GM18499 (cell line): ENCODE data around the gene GRIK2.

Experiments used
- ATAC-seq: cut with Tn5 transposase; IDR thresholded peaks from one replicate; pipeline ENCODE4 v1.9.1; 2021; ENCODE audit warnings: moderate number of reproducible peaks; ENCODE audit not compliant: insufficient read depth, unreplicated experiment

The GRIK2 gene

DNA sequence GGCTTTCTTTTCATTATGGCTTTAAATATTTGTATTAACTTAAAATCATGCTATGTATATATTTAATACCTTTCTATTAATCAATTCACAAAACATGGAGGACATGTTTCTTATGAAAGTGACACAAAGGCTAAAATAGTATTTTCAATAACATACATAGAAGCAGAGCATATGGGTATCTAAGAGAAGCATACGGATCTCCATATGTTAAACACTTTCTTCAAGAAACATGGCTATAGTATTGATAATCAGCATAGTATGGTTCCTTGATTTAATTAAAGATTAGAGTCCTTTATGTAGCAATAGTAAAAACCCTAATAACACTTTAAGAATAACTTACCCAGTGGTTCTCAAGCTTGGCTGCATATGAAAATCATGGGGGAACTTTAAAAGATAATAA, 58.5 kb downstream of the GRIK2 start:
- no peak for ATAC-seq

DNA sequence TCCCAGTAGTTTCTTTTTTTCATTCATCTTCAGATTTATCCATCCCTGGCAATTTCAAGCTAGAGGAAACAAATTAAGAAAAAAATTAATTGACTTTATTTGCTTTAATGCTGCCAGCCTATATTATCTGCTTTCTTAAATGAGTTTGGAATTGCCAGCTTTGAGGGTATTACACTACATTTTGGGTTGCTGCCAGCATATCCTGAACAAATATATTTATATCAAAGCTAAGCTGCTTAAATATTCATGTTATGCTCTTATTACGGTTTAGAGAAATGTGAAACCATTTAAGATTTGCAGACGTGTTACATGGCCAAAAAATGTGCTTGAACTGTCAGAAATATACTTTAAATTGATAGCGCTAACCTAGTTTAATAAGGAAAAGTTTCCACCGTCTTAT, 59.7 kb downstream of the GRIK2 start:
- no peak for ATAC-seq

DNA sequence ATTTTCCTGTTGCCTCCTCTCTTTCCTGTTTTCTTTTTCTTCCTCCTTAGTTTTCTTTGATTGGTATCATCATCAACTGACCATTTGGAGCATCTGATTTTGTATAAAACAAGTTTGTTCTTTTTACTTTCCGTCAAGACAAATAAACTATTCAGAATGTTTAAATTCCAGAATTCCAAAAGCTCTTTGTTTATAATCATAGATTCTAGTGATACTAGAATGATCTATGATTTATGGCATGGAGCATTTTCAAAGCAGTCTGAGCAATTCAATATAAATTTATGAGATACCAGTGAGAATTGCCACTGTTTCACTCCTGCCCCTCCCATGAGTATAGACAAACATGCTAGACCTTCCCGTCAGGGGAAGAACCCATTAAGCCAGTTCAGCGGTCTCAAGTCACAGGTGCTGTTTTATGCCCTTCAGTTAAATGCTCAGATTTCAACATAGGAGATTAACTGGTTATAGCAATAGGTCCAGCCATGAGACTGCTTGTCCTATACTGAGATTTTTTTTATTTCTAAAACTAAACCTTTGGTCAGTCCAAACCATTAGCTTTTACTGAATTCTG, 60.7 kb downstream of the GRIK2 start:
- ATAC-seq = no peak

DNA sequence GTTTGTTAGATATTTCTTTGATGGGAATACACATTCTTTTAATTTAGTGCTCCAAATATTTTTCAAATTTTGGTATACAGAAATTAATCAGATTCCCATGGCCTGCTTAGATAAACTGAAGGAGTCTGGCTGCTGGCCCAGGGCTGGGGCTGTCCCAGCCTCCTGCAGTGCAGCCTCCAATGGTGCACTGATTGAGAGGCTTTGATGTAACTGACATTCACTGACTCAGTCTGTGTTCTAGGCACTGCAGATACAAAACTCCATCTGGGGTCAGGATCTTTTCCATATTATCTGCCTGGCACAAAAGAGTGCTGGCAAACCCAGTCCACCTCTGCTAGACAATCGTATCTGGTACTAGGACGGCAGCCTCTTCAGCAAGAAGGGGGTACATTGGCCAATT, 64.8 kb downstream of the GRIK2 start:
- ATAC-seq = no peak

DNA sequence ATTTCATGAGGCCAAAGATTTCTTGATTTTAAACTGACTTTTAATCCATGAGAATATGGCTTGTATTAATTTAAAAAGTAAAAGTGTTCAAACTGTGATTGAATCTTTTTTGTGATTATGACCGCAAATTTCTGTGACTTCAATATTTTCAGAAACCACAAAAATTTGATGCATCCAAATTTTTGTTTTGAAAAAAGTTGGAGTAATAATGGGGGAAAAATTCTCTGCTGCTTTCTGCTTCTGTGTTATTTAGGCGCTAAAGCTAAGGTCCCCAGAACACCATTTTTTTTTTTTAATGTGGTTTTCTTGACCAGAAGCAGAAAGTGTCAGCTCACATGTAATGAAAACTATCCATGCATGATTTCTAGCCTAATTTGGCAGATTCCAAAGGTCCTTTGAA, 65.3 kb downstream of the GRIK2 start:
- no peak for ATAC-seq

DNA sequence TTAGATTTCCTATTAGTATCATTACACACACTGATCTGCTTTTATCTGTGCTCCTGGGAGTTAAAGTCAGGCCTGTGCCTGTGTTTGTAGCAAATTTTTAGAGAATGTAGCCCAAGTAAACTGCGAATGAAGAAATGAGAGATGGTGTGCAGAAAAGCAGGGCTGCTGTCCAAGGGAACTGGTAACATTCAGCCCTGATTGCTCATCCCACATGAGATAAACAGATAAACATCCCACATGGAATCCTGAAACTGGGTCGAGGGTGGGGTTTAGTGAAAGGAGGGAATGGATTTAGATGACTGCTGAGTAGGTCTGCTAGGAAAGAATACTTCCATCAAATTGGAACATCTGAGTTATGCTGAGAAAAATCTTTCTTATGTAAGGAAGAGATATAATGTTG, 69.1 kb downstream of the GRIK2 start:
- no peak for ATAC-seq

DNA sequence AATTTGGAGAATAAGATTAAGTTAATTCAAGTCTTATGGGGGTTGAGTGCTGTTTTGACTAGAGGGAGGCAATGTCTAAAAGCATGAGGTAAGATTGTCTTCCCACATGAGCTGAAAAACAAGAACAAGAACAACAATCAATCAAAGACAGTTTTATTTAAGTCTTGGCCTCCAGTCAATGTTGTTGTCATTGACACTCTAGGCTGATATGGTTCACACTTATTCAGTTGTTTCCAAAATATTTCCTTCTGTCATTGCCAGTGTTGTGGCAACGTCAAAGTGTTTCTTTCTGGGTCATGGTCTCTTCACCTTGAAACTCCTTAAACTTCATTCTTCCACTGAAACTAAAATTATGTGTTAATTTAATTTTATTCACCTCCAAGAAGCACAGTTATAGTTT, 72.4 kb downstream of the GRIK2 start:
- ATAC-seq = no peak

DNA sequence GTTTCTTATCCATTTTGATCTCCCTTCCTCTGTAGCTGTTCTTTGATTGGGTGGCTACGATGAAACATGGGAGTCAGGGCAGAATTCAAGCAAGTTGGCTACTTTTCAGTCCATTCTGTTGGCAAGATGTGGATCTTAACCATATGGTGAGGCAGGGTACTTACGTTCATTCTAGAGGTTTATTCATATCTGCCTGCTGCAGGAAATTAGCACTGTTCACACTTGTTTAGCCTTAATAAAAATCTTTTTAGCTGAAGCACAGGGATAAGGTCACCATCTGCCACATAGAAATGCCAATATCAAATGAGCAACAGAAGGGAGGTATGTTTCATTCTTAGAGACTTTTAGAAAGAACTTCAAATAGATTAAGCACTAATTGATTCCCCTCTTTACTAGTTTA, 83.9 kb downstream of the GRIK2 start:
- ATAC-seq = no peak

DNA sequence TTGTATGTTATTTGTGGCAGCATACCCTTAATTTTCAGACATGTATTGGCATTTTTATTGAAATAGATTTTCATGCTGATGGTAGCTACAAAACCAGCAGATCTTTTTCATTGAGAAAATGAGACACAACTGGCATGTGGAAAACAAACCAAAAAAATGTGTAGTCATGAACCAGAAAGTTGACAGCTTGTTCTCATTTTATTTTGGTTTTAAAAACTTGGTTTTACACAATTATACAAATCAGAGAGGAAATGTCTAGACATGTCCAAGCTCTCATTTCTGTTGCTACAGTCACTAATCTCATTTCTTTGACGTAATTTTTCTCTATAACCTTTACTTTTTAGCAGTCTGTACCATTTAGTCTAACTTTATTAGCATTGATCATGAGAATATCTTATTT, 85.4 kb downstream of the GRIK2 start:
- ATAC-seq = no peak

DNA sequence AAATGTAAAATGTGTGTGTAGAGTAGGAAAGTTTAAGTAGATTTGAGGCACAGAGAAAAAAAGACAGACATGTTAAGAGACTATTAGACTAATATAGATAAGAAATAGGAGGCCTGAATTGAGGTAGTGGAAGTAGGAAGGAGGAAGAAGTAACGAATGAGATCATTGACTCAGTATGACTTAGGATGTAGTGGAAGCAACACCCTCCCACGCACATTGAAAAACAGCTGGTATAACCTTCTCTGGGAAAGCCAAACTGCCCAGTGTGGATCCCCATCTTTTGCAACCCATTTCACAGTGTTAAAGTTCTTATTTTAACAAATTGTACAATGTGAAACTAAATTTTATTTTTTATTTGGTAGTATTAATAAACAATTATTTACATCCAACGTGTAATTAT, 89.1 kb downstream of the GRIK2 start:
- ATAC-seq = no peak

DNA sequence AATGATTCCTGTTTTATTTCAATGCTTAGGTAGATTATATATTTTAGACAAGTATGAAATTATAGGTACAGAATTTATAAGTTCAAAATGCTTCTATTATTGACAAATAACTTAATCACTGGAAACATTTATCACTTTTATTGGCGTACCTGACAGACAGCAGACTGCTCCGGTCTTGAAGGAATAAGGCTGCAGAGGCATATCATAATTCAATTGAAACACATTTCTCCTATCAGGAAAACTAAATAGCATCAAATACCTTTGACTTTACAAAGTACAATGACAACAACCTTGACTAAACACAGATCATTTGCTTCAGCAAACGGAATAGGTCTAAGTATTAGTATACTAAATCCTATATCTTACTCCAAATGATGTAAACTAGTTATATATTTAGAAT, 91.3 kb downstream of the GRIK2 start:
- ATAC-seq = no peak

DNA sequence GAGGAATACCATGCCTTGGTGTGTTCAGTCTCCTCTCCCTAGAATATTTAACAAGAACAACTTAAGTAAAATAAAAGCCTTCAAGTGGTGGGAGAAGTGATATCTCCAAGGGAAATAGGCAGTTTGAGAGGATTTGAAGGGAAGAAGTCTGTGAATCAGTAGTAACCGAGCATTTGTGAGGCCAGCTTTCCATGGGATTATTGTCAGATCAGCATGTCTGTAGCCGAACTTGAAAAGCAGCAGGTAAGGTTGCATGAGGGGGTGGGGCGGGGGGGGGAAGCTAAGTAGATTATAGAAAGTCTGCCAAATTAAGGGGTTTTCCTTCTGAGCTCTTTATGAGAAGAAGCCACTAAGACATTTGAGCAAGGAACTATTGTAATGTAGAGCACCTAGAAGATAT, 92.6 kb downstream of the GRIK2 start:
- ATAC-seq = no peak

DNA sequence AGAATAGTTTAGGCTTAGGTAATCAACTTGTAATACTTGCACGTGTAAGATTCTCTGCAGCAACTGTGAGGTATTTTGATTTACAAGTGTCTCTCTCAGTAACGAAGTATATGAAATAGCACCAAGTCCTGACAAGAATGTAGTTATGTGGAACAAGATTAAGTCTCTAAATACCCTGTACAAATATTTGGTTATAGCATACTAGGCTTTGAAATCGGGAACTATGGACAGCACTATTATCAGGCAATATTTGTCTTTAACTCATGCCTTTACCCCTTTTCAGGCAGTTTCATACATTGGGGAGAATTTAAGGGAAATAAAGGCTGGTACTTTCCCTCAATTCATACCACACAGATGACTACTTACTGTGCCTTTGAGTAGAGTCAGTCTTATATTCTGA, 93.2 kb downstream of the GRIK2 start:
- no peak for ATAC-seq

DNA sequence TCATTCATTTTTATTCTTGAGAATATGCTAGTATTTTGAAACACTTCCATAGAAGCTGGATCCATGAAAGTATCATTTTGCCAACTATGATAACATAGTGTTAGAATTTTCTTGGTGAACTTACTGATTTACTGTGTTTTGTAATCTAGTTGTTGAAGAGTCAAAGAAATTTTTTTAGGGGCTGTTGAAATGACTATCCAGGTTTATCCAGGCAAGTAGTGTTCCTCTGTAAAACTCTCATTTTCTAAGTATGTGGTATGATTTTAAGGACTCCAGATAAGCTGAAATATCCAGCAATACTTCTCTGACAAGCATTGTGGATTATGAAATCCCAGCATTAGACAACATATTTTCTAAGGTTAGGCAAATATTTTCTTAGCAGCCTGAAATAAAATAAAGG, 95.9 kb downstream of the GRIK2 start:
- no peak for ATAC-seq

DNA sequence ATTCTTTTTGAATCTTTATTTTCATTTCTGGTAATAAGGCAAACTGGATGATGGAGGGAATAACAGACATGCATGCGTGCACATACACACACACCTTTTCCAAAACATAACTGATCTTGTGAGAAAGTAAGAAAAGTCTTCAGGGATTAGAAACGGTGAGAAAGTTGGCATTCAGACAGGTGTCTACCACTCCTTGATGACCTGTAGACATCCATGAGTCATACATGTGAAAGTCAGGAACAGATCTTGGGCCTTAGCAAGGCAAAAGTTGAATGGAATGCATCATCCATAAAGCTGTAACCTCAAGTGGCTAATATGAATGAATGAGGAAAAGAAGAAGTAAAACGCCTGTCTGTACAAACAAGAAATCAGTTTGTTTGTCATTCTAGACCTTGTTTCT, 97.3 kb downstream of the GRIK2 start:
- no peak for ATAC-seq

DNA sequence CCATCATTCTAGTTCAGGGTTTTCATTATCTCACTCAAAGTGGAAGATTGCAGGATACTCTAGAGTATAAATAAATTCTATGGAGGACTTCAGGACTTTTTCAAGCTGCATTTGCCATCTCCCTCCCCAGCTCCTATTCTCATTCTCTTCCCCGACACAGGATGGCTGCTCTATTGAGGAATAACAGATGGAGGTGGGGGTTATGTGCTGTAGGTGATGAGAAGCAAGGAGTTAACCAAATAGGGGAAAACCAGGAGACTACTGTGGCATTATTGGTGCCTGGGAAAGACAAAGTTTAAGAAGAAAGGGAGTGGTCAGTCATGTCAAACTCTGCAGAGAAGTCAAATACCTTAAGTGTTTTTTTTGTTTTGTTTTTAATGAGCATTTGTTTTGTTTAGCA, 109.3 kb downstream of the GRIK2 start:
- no peak for ATAC-seq

DNA sequence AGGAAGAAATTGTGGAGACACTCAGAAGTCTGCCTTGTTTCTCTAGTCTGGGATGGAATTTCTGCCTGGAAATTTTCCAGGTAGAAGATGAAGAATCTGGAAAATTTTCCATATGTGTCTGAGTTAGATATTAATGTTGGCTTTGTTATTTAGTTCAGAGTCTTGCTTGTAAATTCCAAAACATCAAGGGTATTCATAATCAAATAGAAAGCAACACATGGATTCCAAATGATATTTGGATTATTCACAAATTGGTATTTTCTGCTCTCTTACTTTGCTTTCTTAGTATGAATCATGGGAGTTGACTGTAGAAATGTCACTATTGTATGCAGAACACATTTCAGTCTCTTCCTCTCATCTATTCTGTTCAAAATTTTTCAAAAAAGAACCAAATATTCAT, 116.0 kb downstream of the GRIK2 start:
- ATAC-seq = no peak

DNA sequence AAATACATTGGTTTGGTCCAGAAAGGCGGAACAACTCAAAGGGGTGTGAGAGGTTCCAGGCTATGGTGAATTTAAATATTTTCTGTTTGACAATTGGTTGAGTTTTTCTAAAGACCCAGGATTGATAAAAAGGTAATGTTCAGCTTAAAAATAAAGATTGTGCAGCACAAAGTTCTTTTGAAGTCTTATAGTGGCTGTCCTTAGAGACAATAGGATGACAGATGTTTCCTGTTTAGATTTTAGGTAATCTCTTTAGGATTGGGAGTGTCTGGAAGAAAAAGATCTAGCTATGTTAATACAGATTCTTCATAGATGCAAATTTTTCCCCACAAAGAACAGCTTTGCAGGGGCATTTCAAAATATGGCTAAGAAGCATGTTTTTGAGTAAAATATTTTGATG, 119.7 kb downstream of the GRIK2 start:
- ATAC-seq = no peak

DNA sequence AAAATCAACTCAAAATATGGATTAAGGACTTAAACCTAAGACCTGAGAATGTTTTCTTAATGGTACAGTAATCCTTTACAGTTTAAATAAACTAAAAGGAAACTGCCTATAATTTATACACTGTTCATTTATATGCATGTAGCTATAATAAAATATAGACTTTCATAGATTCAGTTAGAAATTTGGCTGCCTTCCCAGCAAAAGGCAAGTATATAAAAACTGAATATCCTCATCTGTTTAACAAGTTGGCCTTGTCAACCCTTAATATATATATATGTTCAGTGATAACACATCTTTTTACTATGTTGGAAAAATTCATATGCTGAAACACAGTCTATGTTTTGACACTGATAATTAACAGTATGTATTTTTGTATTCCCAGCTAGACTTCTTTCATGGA, 123.1 kb downstream of the GRIK2 start:
- ATAC-seq = no peak

DNA sequence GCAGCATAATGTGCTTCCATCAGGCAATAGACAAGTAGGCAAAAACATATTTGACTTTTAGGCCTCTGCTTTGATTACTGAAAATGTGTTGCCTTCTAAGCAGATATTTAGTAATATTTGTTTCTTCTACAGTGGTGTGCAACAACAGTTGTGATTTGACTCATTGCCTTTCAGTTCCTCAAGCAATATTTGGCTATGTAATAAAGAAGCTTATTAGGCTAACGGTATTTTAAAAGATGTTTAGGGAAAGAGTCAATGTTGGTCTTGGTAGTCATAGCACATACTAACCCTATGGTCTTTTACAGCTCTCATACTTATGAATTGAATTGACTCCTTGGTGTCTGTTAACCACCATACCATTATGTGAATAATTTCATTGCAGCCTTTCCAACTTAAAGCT, 124.1 kb downstream of the GRIK2 start:
- peak; percentile 80 for ATAC-seq

DNA sequence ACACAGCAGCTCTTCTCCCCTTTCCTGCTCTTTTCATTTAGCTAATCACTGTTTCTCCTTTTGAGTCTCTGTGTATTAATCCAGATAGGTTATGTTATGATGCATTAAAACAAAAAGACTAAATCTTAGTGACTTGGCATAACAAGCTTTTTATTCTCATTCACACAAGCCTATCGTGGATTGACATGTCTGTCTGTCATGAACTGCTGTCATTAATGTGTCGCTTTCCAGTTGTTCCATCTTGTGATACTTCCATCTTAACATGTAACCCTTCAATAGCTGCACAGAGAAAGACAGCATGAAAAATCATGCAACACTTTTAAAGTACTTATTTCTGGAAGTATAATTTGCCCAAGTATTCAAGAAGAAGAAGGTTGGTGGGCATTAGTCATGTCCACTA, 128.7 kb downstream of the GRIK2 start:
- no peak for ATAC-seq

DNA sequence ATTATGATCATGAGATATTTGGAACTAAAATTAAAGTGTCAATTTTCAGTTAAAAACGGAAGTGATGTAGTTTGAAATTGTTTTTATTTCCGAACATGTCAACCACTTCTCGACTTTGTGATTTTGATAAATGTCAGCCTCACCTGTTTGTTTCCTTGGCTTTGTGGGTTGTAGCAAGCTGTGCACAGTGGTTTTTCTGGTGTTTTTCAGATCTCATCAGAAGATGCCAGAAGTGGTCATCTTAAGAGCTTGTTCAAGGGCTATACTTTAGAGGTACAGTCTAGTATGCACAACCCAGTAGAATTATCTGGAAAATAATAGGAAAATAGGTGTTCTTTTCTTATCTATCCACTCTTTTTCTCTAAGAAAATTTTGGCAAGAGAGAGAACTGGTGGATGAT, 134.0 kb downstream of the GRIK2 start:
- ATAC-seq = no peak

DNA sequence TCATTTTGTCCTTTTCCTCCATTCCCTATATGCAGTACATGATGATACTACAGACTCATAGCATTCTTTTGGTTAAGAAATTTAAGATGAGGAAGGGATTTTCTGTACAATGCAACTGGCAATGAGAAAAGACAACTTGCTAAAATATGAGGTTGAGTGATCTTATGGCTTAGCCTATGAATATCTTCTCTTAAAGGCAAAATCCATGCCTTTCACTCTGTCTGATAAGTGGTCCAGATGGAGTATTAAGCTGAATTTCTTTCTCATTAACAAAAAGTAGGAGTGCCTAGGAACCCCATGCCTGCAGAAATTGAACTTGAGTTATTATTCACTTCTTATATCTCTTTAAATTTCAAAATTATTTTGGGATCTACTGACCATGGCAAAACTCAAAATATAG, 135.3 kb downstream of the GRIK2 start:
- no peak for ATAC-seq
